HG03342 (cell line): Measurements from ENCODE around the gene SVIL.
"Not testable (repeated sequence)": the region's sequence is repeated elsewhere in the genome, so short reads cannot be mapped to it uniquely, and the experiment has no call there.

ENCODE experiments used
- ATAC-seq: cut with Tn5 transposase; IDR thresholded peaks from one replicate; pipeline ENCODE4 v1.9.1; 2021; ENCODE audit warnings: mild to moderate bottlenecking, moderate library complexity; ENCODE audit not compliant: unreplicated experiment

SVIL gene

DNA sequence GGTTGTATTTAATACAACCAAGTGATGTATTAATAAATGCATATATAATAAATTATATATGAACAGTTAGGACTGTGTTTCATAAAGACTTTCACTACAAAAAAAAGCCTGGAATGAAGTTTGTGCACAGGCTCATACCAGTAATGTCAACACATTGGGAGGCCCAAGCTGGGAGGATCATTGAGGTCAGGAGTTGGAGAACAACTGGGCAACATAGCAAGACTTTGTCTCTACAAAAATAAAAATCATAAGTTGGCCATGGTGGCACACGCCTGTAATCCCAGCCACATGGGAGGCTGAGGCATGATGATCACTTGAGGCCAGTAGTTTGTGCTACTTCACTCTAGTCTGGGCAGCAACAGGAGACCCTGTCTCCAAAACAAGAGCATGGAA, 15.8 kb upstream of the SVIL start:
- no peak for ATAC-seq

DNA sequence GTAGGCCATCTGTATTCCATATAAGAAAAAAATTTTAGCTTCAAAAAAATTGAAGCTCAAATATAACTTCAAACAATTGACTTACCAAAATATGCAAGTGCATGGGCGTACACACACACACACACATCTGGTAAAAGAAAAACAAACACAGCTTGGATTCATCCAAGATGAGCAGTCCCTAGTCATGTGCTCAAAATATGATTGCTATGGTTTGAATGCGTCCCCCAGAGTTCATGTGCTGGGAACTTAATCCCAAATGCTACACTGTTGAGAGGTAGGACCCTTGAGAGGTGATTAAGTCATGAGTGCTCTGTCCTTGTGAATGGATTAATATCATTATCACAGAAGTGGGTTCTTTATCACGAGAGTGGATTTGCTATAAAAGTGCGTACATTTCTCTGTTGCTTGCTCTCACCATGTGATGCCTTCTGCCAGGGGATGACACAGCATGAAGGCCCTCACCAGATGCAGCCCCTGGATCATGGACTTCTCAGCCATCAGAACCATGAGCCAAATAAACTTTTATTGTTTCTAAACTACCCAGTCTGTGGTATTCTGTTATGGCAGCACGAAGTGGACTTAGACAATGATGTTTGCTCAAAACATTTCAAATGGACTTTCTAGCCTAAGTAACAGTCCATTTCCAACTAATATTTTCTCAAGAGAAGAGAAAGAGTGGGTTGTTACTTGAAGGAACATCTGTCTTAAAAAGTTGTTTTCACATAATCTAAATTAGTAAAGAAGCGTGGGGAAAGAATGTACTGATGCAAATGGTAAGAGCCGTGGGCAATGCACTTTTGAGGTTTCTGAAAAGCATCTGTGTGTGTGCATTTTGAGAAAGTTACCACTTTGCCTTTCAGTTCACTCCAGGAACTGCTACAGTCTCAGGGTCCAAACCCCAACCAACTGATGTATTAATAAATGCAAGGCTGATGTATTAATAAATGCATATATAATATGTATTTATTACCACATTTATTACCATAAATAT, 15.1 kb upstream of the SVIL start:
- no peak for ATAC-seq

DNA sequence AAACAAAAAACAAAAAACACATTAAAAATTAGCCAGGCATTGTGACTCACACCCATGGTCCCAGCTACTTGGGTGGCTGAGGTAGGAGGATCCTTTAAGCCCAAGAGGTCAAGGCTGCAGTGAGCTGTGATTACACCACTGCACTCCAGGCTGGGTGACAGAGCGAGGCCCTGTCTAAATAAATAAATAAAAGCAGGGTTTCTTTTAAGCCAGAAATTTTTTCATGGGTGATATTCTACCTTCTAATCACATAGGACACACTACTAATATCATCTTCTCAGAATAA, 14.2 kb upstream of the SVIL start:
- ATAC-seq: no peak

DNA sequence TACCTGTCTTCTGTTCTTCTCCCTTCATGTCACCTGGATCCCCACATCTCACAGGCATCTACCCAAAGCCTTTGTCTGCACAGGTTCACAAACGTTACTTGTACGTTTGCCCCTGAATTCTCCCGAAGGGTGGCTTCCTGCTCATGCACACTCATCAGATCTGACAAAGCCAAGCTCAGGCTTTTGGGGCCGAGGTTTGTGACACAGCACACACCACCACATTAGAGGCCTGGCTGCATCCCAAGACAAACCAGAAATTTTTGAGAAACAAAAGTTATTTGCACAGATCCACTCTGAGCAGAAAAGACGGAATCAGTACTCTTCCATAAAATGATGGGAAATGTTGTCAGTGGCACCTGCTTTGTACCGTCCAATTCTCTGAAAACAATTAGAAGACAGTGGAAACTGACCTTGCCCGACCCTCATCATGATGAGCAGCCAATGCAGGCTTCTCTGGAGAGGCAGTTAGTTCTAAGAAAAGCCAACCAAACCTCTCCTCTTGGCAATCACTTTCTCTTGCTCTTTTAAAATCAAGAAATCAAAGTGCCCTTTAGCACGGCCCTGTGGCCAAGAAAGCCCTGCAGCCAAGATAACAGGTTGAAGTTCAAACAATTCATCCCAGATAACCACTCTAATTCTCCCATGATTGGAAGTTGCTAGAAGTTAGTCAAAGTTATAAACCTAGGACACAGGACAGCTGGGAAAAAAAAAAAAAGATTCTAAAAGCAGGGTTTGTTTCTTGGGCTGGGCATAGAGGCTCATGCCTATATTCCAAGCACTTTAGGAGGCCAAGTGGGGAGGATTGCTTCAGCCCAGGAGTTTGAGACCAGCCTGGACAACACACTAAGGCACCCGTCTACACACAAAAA, 13.6 kb upstream of the SVIL start:
- no peak for ATAC-seq

DNA sequence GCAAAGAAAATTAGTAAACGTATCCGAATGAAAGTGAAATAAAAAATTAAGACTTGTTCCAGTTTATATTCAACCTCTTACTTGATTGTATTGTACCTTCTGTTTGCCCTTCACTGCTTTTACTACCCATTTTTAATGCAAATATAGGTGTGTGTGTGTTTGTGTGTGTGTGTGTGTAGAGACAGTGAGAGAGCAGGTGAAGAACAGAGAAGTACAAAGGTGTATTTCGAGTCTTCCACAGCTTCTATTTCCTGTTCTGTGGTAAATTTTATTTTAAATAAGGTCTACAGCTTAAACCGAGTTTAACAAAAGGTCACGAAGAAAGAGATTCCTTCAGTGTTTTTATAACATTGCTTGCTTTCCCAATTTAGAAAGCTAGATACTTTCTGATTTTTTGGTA, 12.7 kb upstream of the SVIL start:
- no peak for ATAC-seq

DNA sequence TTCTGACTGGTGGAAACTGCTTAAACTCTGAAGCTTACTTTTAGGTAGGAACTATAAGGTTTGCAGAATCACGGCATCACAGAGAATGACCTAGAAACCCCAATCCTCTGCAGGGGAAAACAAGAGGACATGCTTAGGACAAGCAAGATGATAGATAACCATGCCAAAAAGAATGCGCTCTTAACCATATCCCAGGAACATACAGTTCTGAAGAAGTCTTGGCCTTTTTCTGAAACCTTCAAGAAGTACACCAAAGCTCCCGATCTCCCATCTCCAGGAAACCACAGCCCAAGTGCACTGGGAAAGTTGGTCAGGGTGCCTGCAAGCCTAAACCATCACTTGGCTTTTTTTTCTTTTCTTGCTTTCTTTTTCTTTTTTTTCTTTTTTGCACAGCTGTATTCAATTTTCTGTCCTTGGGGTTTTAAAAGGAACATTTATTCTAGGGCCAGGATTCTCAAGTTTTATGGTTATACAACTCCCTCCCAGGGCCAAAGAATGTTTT, 12.2 kb upstream of the SVIL start:
- ATAC-seq: no peak

DNA sequence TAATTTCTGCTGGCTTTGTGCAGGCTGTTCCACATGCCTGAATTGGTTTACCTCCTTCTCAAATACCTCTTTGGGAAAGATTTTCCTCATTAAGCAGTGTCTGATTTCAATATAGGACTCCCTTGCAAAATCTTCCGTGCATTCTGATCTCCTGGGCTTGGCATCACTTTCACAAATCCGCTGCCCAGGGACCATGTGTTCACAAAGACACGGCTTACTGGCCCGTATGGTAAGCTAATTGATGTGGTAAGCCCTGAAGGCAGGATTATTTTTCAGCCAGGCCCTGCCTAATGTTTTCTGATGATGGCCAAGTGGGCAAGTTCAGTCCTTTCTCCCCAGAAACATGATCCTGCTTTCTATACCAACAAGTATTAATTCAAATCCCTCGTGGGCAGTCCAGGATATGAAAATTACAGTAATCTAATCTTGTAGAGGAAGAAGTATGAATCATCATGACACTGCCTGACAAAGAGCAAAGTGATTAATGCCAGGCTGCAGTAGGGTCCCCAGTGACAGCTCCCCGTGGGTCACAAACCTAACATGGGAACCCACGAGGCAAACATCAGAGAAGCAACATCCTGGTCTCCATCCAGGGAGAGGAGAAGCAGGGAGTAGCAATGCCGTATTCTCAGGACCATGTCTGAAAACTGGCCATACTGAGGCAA, 11.6 kb upstream of the SVIL start:
- no peak for ATAC-seq

DNA sequence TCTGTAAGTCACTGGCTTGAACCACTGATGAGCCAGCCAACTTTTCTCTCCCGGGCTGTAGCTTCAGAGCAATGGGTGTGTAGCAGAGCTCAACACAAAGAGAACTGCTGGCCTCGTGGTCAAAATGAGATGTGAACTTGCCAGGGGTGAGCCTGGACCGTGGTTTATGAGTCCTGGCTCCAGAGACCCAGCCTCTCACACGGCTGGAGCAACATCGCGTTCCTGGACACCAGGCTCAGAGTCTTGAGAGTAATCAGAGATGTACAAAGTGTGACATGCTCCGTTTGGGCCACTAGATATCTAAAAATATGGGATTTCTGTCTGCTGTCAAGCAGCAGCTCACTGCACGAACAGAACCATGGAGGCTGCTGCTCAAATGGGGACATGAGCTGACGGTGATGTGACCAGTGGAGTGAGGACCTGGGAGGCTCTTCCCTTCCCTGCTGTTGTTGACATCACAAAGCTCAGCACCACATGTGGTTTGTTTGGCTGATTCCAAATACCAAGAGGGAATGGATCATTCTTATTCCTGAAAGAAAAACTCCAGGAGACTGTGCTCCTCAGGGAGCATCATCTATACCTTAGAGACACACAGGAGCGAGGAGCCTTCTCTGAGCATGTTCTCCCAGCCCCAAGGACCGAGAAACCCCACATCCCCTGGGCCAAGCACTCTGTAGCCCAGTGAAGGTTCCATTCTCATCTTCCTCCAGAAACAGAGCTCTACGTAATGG, 9.2 kb upstream of the SVIL start:
- ATAC-seq: no peak

DNA sequence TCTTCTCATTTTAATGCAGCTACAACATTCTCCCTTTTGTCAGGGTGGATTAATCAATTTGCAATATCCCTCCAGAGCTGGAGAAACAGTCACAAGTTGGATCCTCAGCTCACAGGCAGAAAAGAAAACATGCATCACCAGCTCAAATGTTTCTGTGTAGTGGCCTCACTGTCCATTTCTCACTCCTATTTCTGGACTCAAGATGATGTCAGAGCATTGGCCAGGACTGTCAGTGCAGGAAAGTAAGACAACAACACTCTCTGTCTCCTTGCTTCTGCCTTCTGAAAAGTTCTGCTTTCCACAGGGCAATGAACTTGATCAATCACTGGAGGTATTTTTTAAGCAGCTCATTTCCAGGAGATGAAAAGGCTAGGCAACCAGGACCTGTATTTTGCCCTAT, 8.2 kb upstream of the SVIL start:
- no peak for ATAC-seq

DNA sequence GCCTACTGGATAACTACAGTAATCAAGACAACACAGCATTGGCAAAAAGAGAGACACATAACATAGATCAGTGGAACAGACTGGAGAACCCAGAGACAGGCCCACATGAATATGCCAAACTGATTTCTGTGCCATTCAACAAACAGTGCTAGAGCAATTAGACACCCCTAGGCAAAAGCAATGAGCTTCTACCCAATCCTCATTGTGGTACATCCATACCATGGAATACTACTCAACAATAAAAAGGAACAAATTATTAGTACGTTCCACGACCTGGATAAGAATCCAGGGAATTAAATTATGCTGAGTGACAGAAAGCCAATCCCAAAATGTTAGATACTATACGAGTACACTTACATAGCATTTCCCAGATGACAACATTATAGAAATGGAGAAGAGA, 2.8 kb upstream of the SVIL start:
- no peak for ATAC-seq

DNA sequence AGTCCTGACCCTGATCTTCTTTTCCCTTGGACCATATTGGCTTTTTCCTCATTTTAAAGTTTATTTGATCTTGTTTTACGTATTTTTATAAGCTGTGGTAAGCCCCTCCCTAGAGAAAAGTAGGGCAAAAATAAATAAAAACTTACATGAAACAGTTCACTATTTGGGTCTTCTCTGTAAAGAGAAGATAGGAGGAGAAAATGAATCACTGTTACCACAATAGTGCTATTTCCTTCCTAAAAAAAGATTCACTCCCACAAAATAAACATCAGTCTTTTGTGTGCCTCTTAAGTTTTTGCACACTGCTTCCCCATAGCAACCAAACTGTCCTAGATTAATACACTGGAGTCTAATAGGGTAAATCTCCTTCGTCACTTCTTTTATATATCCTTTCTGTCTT, 1.4 kb upstream of the SVIL start:
- no peak for ATAC-seq

DNA sequence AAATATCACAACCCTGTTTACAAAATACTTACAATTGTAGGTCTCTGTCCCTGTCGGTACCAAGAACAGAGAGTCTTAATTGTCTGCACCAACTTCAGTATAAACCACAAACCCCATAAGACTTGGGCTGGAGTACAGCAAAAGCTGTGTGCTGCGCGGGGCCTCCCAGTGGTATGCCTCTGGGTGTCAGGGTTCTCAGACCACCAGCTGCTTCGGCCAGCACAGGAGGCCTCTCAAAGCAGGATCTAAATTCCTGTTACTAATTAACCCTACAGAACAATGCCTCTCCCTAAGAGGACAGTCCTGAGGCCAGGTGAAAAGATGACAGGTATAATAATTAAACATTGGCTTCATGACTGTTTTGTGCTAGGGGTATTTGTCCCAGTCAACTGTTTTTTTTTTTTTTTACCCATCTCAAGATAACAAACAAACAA, 957 bp upstream of the SVIL start:
- peak; percentile 62 for ATAC-seq

DNA sequence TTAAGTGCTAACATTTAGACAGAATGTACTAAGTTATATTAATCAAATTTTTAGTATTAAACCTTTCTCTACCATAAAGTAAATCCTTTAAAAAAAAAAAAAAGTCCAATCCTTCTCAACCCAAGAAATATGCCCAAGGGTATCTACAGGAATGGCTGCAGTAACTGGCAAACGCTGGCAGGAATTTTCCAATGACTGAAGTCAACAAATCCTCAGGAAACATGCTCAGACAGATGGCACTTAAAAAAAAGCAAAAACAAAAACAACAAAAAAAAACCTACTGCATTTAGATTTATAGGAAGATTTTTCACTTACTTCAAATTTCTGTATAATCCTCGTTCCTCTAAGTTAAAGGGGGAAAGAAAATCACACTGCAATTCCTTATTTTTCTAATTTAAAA, 666 bp downstream of the SVIL start:
- ATAC-seq: no peak

DNA sequence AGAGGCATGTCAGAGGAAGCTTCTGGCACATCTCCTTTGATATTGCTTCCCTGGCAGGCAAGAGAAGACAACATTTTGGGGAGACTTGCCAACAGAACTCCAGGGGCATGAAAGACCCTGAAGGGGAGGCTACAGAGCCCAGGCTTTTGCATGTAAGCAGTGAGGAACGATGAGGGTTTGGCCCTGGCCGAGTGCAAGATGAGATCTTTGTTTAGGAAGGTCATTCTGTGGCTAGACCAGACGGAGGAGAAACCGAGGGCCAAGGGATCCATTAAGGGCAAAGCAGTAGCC, 3.8 kb downstream of the SVIL start:
- no peak for ATAC-seq

DNA sequence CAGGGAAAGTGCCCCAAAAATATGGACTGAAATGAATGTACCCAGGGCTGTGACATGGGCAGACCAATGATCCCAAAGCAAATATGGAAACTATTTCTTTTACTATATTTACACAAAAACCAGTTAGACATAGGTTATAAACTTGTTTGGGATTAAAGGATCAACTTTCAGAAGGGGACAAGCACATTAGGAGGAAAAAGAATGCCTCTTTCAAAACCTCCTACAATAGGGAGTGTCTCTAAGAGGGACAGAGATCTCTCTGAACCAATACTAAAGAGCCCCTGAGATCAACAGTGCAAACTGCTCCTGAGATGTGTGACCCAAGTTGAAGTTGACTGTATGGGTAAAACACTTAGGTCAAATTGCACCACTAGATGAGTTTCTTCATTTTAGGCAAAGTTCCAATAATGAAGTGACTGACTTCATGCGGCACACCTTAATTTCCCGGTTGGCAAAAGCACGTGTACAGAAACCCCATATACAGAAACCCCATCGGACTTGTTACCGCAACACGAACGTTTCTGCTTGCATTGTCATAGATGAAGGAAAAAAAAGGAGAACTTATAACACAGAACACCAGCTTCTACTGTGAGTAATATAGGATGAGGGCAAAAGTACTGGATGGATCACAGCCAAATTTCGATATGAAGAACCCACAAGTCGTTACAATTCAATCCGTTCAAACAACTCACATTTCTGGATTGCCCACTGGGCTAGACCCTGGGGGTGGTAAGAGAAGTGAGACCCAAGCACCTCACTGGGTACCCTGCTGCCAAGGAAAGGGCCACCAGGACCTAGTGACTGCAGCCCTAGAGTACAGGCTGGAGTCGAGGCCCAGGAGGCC, 4.3 kb downstream of the SVIL start:
- no peak for ATAC-seq

DNA sequence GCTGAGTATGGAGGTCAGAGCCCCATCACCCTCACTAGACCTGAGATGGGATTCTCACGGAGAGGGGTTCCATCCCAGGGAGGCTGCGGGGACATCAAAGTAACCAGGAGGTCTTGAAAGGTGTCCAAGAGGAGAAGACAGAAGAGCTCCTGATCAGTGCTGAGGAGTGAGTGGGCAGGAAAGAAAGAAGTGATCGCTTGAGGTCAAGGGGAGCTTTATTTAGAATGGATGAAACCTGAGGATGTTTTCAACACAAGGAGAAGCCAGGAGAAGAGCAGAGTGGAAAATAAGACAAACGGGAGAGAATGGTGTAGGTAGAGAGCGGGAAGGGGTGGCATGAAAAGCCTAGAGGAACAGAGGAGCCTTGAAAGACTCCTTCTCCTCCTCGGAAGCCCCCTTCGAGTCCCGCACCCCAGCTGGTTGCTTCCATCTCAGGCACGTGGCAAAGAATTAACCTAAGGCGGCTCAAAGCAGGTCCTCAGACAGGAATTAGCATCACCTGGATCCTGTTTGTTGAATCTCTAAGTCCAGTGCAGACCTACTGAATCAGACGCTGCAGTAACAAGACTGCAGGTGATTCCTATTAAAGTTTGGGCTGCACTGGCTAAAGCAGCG, 5.8 kb downstream of the SVIL start:
- no peak for ATAC-seq

DNA sequence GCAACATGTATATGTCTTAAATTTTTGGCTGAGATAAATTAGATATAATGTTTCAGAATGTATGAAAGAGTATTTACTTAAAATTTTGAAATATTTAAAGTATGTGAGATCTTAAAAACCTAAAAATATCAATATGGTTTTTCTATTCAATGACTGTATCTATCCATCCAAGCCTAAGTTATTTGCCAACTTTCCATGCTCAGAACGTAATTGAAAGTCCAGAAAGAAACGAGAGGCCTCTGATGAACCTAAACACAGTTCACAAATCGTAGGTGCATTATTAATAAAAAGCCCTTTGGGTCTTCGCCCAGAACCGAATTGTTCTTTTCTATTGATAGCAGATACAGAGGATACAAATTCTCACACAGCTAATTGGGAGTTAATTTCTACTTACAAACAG, 6.5 kb downstream of the SVIL start:
- ATAC-seq: no peak

DNA sequence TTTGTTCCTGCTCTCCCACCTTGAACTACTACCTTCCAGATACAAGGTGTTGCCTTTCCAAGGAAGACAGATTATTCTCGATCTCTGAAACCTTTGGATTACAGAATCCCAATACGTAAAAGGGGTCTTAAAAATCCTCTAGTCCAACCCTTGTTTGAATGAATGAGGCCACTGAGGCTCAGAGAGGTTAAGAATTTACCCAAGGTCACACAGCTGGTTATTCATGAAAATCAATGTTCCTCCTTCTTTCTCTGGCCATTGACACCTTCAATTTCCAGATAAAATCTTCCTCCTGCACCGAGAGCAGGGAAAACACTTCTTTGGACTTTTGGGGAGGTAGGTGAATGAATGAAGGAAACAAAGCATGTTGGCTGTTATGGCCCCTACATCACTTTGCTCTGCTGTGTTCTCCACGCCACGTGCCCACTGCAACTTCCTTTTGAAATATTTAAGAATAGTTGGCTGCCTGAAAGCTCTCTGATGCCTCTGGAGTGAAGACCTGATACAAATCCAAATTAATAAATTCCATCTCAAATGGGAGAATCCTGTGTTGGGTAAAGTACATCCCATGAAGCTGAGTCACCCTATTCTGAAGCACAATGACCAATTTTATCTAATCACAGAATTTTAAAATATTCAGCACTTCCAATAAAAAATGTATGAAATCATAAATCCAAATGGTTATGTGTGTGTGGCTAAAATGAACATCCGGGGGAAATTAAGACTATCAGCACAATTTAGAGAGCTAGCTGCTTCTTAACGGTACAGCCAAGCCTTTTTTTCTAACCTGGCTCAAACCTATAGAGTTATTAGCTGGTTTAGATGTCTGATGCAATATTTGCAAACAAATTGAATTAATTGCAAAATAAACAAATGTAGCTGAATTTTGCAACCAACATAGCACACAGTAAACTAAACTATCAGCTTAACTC, 7.3 kb downstream of the SVIL start:
- no peak for ATAC-seq

DNA sequence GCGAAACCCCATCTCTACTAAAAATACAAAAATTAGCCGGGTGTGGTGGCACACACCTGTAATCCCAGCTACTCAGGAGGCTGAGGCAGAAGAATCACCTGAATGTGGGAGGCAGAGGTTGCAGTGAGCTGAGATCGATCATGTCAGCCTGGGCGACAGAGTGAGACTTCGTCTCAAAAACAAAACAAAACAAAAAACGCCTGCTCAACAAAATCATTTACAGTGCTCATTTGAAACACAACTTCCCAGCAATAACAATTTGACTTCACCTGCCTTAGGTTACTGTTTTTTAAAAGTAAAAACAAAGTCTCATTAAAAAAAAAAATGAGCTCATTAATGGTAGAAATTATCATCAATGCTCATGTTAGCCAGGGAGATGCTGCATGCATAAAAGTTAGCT, 10.4 kb downstream of the SVIL start:
- not testable (repeated sequence) for ATAC-seq
